Measurements from ENCODE around the gene USP32.
"Not testable (repeated sequence)": the region's sequence is repeated elsewhere in the genome, so short reads cannot be mapped to it uniquely, and the experiment has no call there.

USP32 gene

DNA sequence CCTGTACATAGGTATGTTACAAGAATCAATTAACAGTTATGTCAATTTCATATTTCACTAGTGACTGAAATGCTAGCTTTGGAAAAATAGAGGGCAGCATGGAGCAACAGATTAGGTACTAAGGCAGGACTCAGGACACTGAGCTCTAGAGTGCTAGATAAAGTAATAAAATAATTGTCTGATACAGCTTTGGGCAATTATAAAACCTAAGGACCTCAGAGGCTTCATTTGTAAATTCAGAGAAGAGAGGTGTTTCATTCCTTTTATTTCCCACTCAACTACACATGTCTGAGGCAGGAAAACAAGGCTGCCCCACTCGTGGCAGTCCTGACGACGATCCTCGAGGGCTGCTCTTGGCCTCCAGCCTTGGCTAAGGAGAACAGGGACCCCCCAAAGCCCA lies 160.7 kb downstream of the USP32 start:
- Mint-ChIP-seq H3K4me3 (no peak overlapping the region), H3K36me3 (peaks cover 34% of the 10 kb centered on the region), H3K4me1 (no peaks in the 10 kb centered on the region), H3K27ac (peak overlapping the region; percentile 3), H3K9me3 (no peaks in the 10 kb centered on the region)
- DNase-seq (ENCODE audit: low spot score in 2 of 2) = no peak
- ATAC-seq = no peak

DNA sequence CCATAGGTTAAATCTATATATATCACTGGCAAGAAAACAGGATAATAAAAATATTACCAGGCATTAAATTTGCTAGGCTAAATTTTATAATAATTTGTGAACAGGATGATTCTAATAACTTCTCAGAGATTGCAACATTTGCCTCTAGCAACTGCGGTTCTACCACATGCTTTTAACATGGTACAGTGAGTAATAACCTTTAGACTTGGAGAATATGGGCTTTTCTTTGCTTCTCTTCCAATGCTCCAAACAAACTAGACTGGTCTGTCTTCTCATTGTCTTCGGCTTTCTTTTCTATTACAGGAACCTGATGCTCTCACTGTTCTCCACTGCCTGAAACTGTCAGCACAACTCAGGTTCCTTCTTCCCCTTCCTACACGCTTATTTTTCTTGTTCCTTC lies 161.6 kb downstream of the USP32 start:
- H3K4me1 Mint-ChIP-seq = no peaks in the 10 kb centered on the region
- no peaks in the 10 kb centered on the region for H3K9me3 Mint-ChIP-seq
- H3K4me3 Mint-ChIP-seq = no peak overlapping the region
- ATAC-seq (no peak), DNase-seq (ENCODE audit: low spot score in 2 of 2) (no peak)
- H3K36me3 Mint-ChIP-seq = peaks cover 32% of the 10 kb centered on the region
- peak overlapping the region; percentile 3 for H3K27ac Mint-ChIP-seq

DNA sequence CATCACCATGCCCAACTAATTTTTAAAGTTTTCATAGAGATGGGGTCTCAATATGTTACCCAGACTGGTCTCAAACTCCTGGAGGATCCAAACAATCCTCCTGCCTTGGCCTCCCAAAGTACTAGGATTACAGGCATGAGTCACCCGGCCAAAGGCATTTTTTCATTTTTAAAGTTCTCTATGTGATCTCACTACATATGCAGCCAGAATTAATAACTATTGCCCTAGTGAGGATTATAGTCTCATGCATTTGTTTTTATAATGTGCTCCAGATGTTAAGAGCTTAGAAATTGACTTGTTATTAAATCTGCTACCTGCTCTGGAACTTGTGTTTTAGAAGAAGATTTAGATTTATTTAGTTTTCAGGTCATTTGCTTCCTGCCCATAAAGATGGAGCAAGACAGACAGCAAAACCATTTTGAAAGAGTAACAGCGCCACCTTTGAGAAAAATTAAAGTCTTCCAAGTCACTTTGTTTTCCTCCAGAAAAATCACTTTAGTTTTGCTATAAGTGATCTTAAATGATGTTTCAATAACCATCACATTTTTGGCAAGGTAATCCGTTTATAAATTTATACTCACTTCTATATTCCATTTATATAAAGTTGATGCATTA lies 162.6 kb downstream of the USP32 start:
- peaks cover 34% of the 10 kb centered on the region for H3K36me3 Mint-ChIP-seq
- no peak overlapping the region for H3K4me3 Mint-ChIP-seq
- H3K4me1 Mint-ChIP-seq = no peaks in the 10 kb centered on the region
- ATAC-seq = no peak
- H3K9me3 Mint-ChIP-seq = no peaks in the 10 kb centered on the region
- no peak for DNase-seq (ENCODE audit: low spot score in 2 of 2)
- no peak overlapping the region for H3K27ac Mint-ChIP-seq

DNA sequence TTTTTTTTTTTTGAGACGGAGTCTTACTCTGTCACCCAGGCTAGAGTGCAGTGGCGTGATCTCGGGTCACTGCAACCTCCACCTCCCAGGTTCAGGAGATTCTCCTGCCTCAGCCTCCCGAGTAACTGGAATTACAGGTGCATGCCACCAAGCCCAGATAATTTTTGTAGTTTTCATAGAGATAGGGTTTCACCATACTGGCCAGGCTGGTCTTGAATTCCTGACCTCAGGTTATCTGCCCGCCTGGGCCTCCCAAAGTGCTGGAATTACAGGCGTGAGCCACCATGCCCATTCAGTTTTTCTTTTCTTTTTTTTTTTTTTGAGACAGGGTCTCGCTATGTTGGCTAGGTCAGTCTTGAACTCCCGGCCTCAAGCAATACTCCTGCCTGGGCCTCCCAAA lies 164.7 kb downstream of the USP32 start:
- H3K27ac Mint-ChIP-seq; ATAC-seq; DNase-seq (ENCODE audit: low spot score in 2 of 2); H3K4me1 Mint-ChIP-seq; H3K9me3 Mint-ChIP-seq; H3K4me3 Mint-ChIP-seq: not testable (repeated sequence)
- H3K36me3 Mint-ChIP-seq = peaks cover 42% of the 10 kb centered on the region

DNA sequence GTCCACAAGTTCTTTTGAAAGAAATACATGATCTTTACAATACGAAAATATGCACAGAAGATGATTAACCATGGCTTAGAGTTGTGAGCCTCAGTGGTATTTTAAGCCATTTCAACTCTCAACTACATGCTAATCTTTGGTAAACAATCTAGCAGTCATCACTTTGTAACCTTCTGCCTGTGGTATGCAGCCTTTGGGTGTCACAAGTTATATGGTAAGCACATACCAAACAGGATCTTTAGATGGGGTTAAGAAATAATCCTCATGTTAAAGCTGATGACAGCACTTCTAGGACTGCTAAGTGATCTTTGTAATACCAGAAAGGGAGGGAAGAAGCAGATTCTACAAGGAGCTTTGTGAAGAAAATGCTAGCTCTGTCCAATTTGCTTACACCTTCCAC lies 167.9 kb downstream of the USP32 start:
- no peak for ATAC-seq
- H3K4me3 Mint-ChIP-seq = no peak overlapping the region
- no peak overlapping the region for H3K27ac Mint-ChIP-seq
- H3K36me3 Mint-ChIP-seq = peaks cover 71% of the 10 kb centered on the region
- no peaks in the 10 kb centered on the region for H3K9me3 Mint-ChIP-seq
- peaks cover 5% of the 10 kb centered on the region for H3K4me1 Mint-ChIP-seq
- no peak for DNase-seq (ENCODE audit: low spot score in 2 of 2)

DNA sequence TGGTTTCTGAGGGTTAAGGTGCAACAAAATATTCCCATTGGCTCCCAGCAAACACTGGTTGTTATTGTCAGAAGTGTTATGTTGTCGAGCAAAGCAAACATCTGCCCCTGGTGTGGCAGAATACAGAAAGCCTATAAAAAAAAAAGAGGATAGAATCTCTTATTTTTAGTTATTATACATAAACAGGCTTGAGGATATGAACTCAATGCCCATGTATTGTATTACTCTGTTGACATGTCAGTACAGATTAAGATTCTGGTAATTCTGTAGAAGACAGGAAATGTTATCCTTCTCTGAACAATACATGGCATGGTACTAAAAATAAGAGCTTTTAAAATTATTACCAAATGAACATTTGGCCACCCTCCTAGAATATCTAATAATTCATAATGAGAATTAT lies 168.5 kb downstream of the USP32 start:
- Mint-ChIP-seq H3K36me3 (peaks cover 77% of the 10 kb centered on the region), H3K4me3 (no peak overlapping the region), H3K9me3 (no peaks in the 10 kb centered on the region), H3K4me1 (peaks cover 5% of the 10 kb centered on the region), H3K27ac (no peak overlapping the region)
- DNase-seq (ENCODE audit: low spot score in 2 of 2) (no peak), ATAC-seq (no peak)

DNA sequence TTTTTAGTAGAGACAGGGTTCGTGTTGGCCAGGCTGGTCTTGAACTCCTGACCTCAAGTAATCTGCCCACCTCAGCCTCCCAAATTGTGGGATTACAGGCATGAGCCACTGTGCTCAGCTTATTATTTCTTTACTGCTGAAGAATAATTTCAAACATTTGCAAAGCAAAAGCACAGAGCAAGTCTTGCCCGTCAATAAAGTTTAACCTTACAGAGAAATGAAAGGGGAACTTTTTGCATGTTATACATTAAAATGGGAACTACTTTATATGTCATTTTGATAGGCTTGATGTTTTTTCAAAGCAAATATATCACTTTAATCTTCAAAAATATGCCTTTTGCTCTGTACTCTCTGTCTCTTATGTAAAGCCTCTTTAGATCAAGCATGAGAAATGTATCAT lies 173.2 kb downstream of the USP32 start:
- not testable (repeated sequence) for H3K27ac Mint-ChIP-seq; H3K9me3 Mint-ChIP-seq; ATAC-seq; H3K4me1 Mint-ChIP-seq; H3K4me3 Mint-ChIP-seq; DNase-seq (ENCODE audit: low spot score in 2 of 2)
- peaks cover 58% of the 10 kb centered on the region for H3K36me3 Mint-ChIP-seq

DNA sequence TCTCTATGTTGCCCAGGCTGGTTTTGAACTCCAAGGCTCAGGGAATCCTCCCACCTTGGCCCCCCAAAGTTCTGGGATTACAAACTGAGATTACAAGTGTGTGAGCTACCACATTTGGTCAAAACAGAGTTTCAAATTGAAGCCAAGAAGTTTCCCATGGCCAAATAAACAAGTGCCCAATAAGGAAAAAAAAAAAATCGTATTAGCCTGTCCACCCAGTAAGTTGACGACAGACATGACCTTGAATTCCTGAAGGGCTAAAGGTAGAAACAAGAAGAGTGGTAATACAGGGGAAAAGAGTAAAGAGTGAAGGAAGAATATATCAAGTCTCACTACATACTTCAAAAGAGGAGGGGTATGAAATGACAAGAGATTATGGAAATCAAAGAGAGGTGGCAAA lies 176.0 kb downstream of the USP32 start:
- not testable (repeated sequence) for H3K4me3 Mint-ChIP-seq; ATAC-seq; DNase-seq (ENCODE audit: low spot score in 2 of 2); H3K27ac Mint-ChIP-seq; H3K4me1 Mint-ChIP-seq; H3K9me3 Mint-ChIP-seq
- H3K36me3 Mint-ChIP-seq = peaks cover 30% of the 10 kb centered on the region

DNA sequence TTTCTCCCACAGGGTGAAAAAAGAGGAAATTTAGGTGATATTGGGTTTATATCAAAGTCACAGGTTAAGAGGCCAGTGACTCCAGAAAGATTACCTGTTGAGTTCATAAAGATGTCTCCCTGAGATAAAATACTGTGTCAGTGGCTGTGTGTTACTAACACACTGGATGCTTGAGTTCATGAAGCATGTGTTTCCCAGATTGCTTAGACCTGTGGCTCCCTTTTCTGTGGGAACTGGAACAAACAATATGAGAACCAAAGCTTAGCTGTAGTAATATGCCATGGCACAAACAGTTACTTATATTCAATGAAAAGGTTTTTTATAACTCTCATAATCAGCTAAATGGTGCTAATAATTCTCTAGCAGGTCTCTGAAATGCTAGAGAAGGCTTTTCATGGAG lies 180.7 kb downstream of the USP32 start:
- not testable (repeated sequence) for DNase-seq (ENCODE audit: low spot score in 2 of 2); ATAC-seq; H3K9me3 Mint-ChIP-seq; H3K4me1 Mint-ChIP-seq; H3K4me3 Mint-ChIP-seq; H3K27ac Mint-ChIP-seq
- H3K36me3 Mint-ChIP-seq = peaks cover 10% of the 10 kb centered on the region

DNA sequence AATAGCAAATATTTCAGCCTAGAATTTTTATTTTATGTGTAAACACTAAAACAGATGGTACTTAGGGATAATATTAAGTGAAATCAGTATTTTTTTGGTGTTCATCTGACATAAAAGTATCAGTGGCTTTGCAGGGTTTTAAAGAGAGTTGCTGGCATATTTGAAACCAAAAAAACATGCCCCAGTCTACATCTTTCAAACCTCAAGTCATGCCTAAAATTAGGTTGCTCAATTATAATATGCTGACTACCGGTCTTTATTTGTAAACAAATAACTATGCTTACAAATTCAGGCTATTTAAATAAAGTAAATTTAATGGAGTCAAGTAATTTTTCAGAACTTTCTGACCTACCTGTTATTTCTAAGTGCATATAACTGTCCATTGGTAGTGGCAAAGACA lies 183.6 kb downstream of the USP32 start:
- not testable (repeated sequence) for DNase-seq (ENCODE audit: low spot score in 2 of 2); H3K9me3 Mint-ChIP-seq; H3K4me3 Mint-ChIP-seq; H3K4me1 Mint-ChIP-seq; H3K27ac Mint-ChIP-seq; ATAC-seq
- H3K36me3 Mint-ChIP-seq = peaks cover 24% of the 10 kb centered on the region

DNA sequence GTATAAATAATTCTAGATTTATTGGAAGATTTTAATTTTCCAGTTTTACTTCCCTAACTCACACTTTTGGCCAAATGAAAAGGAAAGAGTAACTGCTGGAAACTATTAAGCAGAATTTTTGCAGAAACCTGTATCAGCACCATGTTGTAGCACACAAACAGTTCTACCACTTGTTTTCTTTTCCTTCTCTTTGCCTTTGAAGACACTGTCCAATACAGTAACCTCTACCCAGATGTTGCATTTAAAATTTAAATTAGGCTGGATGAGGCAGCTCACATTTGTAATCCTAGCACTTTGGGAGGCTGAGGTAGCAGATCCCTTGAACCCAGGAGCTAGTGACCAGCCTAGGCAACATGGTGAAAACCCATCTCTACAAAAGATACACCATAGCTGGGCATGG lies 186.2 kb downstream of the USP32 start:
- H3K9me3 Mint-ChIP-seq, H3K27ac Mint-ChIP-seq: not testable (repeated sequence)
- H3K36me3 Mint-ChIP-seq = peaks cover 24% of the 10 kb centered on the region

DNA sequence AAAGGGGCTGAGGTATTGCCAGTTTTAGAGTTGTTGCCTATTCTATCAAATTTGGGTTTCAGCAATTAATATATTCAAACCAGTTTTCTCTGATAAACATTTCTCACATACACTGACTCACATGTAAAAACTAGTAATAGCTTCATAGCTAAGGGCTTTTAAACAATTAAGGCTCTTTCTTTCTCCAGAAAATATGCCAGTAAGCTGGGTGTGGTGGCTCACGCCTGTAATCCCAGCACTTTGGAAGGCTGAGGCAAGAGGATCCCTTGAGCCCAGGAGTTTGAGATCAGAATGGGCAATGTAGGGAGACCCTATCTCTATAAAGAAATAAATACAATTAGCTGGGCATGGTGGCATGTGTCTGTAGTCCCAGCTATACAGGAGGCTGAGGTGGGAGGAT lies 193.3 kb downstream of the USP32 start:
- ATAC-seq; DNase-seq (ENCODE audit: low spot score in 2 of 2); H3K9me3 Mint-ChIP-seq; H3K4me1 Mint-ChIP-seq; H3K4me3 Mint-ChIP-seq; H3K27ac Mint-ChIP-seq: not testable (repeated sequence)
- H3K36me3 Mint-ChIP-seq = peaks cover 59% of the 10 kb centered on the region

More for the DNA sequence above, 186.2 kb downstream of the USP32 start:
- not testable (repeated sequence) for DNase-seq (ENCODE audit: low spot score in 2 of 2); H3K4me3 Mint-ChIP-seq; ATAC-seq; H3K4me1 Mint-ChIP-seq

DNA sequence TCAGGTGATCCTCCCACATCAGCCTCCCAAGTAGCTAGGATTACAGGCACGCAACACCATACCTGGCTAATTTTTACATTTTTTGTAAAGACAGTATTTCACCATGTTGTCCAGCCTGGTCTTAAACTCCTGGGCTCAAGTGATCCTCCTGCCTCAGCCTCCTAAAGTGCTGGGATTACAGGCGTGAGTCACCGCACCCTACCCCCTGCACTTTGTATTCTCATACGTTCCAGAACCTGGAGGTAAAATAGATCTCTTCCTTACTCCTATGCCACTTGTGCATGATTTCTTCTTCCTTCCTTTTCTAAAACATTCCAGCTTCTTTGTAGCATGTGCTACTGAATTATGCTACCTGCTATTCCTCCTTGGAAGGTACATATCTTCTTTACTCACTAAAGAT lies 197.8 kb downstream of the USP32 start:
- not testable (repeated sequence) for H3K4me3 Mint-ChIP-seq
- peaks cover 91% of the 10 kb centered on the region for H3K36me3 Mint-ChIP-seq

DNA sequence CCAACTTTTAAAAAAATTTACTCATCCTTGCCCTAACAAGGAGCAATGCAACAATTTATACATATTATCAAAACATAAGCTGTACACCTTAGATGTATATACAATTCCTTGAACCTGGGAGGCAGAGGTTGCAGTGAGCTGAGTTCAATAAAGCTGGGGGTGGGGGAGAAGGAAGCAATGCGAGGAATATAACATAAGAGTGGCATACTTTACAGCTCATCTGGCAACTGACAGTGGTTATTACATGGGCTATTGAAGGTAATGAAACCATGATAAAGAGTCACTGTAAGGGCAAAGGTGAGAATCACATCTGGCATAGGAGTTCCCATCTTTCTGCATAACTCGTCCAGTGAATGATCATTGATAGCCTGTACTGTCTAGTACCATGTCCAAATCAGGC lies 198.5 kb downstream of the USP32 start:
- ATAC-seq = no peak
- H3K36me3 Mint-ChIP-seq = peaks cover 91% of the 10 kb centered on the region
- H3K27ac Mint-ChIP-seq = no peak overlapping the region

More for the DNA sequence above, 197.8 kb downstream of the USP32 start:
- ATAC-seq; DNase-seq (ENCODE audit: low spot score in 2 of 2); H3K4me1 Mint-ChIP-seq; H3K9me3 Mint-ChIP-seq: not testable (repeated sequence)
- H3K27ac Mint-ChIP-seq = peak overlapping the region; percentile 3

DNA sequence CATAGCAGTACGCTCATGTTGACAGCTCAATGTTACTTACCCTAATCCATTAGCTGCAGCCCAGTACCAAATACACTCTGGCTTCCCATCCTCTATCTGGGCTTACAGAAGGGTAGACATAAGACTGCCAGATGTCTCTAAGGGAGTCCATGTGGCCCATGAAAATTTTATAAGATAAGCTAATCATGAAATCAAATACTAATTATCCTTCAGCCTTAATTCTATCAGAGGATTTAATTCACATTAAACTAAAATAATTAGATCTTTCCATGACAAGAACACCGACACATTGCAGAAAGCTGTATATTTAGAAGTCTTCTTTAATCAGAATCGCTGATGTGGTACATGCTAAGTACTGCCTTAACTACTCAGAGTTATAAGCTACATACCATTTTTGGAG lies 198.9 kb downstream of the USP32 start:
- H3K4me3 Mint-ChIP-seq; H3K9me3 Mint-ChIP-seq; DNase-seq (ENCODE audit: low spot score in 2 of 2); H3K4me1 Mint-ChIP-seq; ATAC-seq; H3K27ac Mint-ChIP-seq: not testable (repeated sequence)
- H3K36me3 Mint-ChIP-seq = peaks cover 87% of the 10 kb centered on the region

More for the DNA sequence above, 198.5 kb downstream of the USP32 start:
- no peak overlapping the region for H3K4me3 Mint-ChIP-seq
- H3K9me3 Mint-ChIP-seq = no peaks in the 10 kb centered on the region
- no peaks in the 10 kb centered on the region for H3K4me1 Mint-ChIP-seq
- no peak for DNase-seq (ENCODE audit: low spot score in 2 of 2)

DNA sequence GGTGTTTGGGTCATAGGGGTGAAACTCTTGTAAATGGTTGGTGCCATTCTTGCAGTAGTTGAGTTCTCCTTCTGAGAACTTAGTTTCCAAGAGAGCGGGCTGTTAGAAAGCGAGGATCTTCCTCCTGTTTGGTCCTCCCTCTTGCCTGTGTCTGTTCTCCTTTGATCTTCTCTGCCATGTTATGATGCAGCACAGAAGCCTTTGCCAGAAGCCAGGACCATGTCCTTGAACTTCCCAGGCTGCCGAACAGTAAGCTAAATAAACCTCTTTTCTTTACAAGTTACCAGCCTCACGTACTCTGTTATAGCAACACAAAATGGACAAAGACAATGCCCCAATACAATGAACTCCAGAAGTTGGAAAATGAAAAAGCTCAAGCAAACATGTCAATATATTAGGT lies 201.9 kb downstream of the USP32 start:
- peaks cover 74% of the 10 kb centered on the region for H3K36me3 Mint-ChIP-seq
- ATAC-seq; DNase-seq (ENCODE audit: low spot score in 2 of 2); H3K27ac Mint-ChIP-seq; H3K4me3 Mint-ChIP-seq; H3K9me3 Mint-ChIP-seq; H3K4me1 Mint-ChIP-seq: not testable (repeated sequence)

DNA sequence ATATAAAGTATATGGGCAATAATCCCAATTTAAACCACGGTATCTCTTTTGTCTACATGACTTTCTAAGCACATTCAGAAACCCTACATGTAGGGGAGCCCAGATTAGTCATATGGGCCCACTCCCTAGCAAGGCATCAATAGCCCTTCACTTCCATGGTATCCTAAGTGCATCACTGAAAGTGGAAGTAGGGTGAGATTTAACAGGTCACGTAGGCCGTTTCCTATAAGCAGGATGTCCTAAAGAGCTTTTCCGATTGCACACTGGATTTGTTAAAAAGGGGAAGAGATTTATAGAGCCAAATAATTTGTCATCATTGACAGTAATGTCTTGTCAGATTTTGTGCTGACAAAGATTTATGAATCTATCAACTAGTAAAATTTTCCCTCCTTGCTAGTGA lies 203.2 kb downstream of the USP32 start:
- Mint-ChIP-seq H3K4me3 (no peak overlapping the region), H3K27ac (no peak overlapping the region), H3K9me3 (no peaks in the 10 kb centered on the region), H3K36me3 (peaks cover 73% of the 10 kb centered on the region), H3K4me1 (no peaks in the 10 kb centered on the region)
- no peak for DNase-seq (ENCODE audit: low spot score in 2 of 2)
- no peak for ATAC-seq

Data from stimulated activated effector memory CD8-positive, alpha-beta T cell treated with anti-CD3 and anti-CD28 coated beads, Interleukin-12 subunit alpha, Interleukin-12 subunit beta, amount 100 ng/mL, for 72 hours (primary cell).